HG03378 (cell line): ENCODE data around the gene NPAS3.

ENCODE experiments used
- ATAC-seq: cut with Tn5 transposase; IDR thresholded peaks from one replicate; pipeline ENCODE4 v1.9.1; 2021; ENCODE audit warnings: mild to moderate bottlenecking, moderate library complexity; ENCODE audit not compliant: unreplicated experiment

Gene NPAS3

DNA sequence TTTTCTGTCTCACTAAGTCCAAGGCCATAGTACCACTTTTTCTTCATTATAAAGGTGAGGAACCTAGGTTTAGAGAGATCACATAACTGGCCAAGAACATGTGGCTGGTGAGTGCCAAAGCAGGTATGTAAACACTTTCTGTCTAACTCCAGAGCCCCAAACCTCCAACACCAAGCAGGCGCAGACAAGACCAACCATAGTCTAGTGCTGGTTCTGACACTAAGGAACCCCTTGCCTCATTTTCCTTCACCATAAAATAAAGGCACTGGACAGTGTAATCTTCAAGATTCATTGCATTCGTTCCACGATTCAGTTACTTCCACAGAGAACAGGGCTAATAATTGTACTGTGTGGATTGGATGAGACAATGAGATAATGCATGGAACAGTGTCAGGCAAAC, 71.0 kb downstream of the NPAS3 start:
- no peak for ATAC-seq

DNA sequence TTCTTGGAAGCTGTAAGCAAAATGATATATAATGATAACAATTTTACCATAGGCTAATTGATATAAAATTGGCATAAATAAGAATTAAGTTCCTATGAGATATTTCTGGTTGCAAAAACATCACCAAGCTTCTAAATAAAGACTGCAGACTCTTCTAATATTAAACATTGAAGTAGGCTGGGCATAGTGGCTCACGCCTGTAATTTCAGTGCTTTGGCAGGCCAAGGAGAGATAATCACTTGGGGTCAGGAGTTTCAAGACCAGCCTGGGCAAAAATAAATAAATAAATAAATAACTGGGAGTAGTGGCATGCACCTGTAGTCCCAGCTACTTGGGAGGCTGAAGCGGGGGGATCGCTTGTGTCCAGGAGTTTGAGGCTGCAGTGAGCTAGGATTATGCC, 71.8 kb downstream of the NPAS3 start:
- no peak for ATAC-seq

DNA sequence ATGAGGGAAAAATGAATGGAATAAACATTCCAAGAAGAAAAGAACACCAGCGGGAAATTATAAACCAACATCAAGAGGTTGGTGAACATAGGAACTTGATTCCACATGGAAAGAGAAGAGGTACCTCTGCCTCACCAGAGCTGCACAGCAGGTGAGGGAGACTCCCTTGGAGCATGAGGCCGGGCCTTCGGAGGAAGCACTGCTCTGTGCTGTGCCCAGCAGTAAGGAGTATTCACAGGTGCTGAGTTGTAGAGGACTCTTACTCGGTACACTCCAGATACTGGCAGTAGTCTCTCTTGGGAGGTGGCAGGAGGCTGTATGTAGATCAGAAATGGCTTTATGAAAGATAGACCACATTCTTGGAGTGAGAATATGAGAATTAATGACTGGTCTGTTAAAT, 76.0 kb downstream of the NPAS3 start:
- no peak for ATAC-seq

DNA sequence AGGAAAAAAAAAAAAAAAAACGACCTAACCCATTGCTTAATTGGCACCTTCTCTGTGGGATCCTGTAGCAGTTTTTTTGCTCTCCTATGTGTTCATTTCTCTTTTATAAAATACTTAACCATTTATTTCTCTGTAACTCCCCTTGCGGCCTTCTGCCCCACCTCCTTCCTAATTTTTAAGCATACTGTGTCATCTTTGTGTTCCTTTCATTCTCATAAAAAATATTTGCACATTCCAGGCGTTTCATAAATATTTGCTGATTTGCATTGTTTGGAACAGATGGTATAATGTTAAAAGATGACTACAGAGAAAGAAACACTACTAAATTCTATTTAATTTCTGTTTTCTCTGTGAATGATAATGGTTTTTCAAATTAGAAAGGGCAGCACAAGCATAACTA, 77.9 kb downstream of the NPAS3 start:
- no peak for ATAC-seq

- no peak for ATAC-seq
Observed at GRCh38 chr14:33017016-33017415, 78.3 kb downstream of the NPAS3 start.

- ATAC-seq, result no peak
Observed at GRCh38 chr14:33019346-33019745, 80.7 kb downstream of the NPAS3 start.

- ATAC-seq, result no peak
Observed at GRCh38 chr14:33026850-33027430, 88.3 kb downstream of the NPAS3 start.

- ATAC-seq, result no peak
Observed at GRCh38 chr14:33029511-33029910, 90.8 kb downstream of the NPAS3 start.

DNA sequence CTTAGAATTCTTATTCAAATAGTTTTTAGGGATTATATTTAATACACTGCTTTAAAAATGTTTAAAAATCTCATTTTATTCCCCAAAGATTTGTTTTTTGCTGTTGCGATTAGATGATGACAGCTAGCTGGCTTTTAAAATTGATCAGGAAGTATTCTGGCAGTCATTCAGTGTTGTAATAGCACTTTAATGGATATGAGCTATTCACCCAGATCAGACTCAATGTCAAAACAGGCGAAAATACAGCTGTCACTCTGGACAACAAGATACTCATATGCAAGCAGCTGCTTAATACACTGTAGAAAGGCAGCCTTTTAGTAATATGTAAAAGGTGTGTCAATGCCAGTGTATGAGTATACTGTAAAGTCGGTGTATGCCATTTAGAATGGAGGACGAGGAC, 91.7 kb downstream of the NPAS3 start:
- ATAC-seq, result no peak

DNA sequence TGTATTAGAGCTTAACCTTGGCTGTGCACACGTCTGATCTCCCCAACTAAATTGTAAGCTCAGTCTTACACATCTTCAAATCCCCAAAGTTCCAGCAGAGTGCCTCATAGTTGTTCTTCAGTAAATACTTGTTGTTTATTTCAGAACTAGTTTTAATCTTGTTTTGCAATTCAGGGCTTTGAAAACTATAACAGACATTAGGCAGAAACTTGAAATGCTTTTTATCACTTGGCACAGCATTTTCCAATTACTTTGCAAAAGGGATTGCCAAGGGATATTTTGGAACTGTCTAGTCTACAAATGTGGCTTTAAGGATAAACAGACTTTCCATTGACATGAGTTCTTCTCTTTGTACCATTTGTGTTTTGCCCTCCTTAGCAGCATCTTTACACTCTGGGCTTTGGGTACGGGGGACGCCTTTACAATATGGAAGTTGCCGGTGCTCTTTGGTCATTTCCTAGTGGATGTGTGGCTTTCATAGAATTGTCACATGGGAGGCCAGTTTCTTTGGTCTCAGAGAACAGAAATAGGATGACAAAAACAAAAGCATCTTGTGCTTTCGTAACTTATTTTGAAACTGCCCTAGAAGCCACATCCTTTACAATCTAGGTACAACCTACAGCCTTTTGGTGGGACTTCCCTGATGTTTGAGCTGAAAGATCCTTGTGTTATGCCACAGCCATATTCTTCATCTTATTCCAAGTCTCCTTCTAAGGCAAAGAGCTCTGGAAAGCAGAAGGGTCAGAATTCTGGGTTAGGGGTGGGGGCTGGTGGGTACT, 96.9 kb downstream of the NPAS3 start:
- ATAC-seq, result no peak

- no peak for ATAC-seq
Observed at GRCh38 chr14:33039311-33039710, 100.6 kb downstream of the NPAS3 start.

- no peak for ATAC-seq
Observed at GRCh38 chr14:33040372-33041140, 101.9 kb downstream of the NPAS3 start.

- ATAC-seq, result no peak
Observed at GRCh38 chr14:33042591-33042990, 103.9 kb downstream of the NPAS3 start.

- ATAC-seq, result no peak
Observed at GRCh38 chr14:33045760-33046159, 107.1 kb downstream of the NPAS3 start.

DNA sequence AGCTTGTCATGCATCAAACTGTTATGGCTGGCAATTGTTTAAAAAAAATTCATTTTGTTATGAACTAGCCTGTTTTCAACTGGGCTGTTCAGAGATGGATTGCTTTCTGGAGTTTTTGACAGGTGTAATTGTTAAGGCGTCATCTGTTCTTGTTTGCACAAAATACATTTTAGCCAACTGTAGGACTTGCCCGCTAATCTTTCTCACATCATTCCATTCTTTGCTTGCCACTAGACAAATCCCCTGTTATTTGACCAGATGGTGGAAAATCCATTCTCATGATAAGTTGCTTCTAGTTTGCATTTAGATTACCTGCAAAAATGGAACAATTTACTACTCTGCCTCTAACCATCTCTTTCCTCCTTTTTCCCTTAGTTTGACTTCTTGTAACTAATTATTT, 114.3 kb downstream of the NPAS3 start:
- ATAC-seq, result no peak

DNA sequence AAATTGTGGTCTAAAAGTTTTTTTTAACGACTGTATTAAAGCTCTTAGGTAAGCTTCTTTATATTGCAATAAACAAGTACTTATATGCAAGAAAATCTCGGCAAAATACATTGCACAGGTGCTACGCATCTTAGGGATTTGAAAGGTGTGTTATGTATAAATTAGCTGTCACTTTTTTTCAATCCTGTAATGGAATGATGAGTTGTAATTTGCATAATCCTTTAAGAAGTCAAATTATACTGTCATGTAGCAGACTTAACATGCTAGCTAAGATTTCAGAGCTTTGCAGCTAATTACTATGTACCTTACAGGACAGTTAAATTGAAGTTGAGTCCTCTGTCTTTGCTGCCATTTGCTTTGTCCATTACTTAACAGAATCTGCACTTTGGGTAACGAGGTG, 117.5 kb downstream of the NPAS3 start:
- no peak for ATAC-seq

GRCh38 chr14:33057585-33057984, 118.9 kb downstream of the NPAS3 start:
- ATAC-seq, result no peak

DNA sequence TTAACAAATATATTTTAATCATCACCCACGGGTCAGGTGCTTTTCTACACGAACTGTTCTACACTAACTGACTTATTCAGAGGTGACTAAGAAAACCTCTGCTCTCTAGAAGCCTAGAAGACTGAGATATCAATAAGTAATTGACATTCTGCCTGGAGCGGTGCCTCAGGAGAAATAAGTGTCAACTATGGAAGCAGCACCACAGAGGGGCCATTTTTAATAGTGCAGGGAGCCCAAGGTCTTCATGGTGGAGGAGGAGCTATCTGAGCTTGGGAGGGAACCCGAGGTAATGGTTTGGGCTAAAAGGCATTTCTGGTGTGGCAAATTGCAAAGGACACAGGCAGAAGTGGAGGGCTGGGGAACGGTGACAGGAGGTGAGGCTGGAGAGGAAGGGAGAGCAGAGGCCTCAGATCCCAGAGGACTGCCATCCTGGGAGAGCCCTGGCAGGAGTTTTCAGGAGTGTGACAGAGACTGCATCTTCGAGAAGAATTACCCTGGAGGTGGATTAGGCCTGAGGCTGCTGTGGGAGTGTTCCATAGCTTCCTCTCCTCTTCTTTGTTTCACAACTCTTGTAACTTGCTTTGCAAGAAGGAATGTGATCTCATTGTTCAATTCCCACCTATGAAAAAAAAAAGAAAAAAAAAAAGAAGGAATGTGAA, 123.1 kb downstream of the NPAS3 start:
- no peak for ATAC-seq

GRCh38 chr14:33062476-33062875, 123.8 kb downstream of the NPAS3 start:
- no peak for ATAC-seq

DNA sequence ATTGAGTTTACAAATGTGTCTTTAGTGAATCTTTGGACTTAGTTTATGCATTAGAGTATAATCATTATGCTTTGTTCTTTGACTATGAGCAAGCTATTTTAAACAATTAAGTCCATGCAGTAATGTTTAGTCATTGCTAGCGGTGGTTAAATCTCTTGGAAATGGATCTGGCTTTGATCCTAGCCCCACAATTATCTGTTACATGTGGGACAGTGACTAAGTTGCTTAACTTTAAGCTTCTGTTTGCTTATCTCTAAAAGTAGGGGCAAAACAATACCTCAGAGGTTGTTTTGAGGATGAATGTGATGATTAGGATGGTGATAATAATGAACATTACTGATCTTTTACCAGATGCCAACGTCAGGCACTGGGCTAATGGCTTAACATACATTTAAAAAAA, 124.2 kb downstream of the NPAS3 start:
- no peak for ATAC-seq

DNA sequence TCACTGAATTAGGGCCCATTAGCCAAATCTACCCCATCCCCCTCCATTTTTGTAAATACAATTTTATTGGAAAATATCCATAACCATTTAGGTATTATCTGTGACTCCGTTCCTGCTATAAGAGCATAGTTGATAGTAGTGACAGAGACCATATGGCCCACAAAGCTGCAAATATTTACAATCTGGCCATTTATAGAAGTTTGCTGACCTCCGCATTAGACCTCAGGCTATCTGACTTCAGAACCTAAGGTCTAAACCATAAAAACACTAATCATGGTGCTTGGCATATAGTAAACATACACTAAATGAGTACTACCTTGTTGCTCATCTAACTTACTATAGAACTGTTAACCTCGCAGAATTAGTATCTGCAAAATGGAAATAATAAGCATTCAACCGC, 124.8 kb downstream of the NPAS3 start:
- ATAC-seq, result no peak

DNA sequence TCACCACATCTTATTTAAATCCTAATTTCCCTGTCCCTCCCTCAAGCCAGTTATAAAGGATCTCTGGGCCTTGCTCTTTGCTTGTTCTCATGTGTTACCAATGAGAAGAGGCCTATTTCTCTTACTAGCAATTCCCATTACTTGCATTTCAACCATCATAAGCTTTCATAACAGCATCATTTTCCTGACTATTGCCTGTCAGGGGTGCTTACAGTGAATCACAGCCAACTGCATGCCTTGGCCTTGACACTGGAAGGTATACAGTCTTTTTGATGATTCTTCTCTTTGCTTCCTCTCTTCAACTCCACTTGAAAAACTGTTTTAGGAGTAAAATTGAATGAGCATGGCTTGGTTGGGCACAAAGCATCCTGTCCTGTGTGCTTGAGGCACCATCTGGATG, 127.0 kb downstream of the NPAS3 start:
- no peak for ATAC-seq
